ENCODE measurements around the gene CAMKMT. TPM values are rescaled to one million over a fixed set of nuclear protein-coding genes. Genes with fewer than 3 reads are reported as not detected.

The CAMKMT gene
- total RNA-seq, 6 experiments from 2014 or later: 5.1 to 8.6 (median 7.0) TPM

DNA sequence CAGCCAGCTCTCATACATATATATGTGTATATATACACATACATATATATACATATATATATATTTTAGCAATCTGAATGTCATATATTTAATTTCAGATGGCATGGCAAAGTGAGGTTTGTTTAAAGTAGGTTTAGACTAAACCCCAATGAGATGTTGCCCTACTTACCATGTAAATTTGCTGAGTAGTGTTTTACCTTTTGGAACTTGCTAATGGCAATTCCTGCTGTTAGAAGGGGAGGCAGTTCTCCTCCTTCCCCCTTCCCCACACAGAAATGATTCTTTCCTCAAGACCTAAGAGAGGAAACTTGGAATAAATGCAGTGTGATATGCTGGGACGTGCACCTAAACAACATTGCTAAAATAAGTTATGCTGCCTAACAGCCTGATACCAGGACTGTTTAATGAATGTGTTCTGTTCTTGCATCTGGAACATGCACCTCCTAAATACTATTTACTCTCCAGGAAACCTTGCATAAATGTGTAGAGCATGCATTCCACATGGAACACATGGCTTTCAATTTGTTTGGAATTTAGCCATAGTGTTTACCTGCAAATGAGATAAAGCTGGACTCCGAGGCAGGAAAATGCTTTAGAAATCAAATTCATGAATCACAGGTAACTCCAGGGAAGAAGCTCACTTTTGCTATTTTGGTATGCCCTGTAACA lies 326.8 kb downstream of the CAMKMT start:
- Mint-ChIP-seq H3K27ac (no peak overlapping the region), H3K4me1 (ENCODE audit: low read depth) (peaks cover 11% of the 10 kb centered on the region), H3K36me3 (ENCODE audit: low read depth) (no peaks in the 10 kb centered on the region), H3K9me3 (no peaks in the 10 kb centered on the region), H3K27me3 (ENCODE audit: insufficient read depth) (no peaks in the 10 kb centered on the region; the same call in 1 of the 2 replicates), H3K4me3 (no peak overlapping the region)
- no peak for DNase-seq
- TF ChIP-seq, protein P1, sequence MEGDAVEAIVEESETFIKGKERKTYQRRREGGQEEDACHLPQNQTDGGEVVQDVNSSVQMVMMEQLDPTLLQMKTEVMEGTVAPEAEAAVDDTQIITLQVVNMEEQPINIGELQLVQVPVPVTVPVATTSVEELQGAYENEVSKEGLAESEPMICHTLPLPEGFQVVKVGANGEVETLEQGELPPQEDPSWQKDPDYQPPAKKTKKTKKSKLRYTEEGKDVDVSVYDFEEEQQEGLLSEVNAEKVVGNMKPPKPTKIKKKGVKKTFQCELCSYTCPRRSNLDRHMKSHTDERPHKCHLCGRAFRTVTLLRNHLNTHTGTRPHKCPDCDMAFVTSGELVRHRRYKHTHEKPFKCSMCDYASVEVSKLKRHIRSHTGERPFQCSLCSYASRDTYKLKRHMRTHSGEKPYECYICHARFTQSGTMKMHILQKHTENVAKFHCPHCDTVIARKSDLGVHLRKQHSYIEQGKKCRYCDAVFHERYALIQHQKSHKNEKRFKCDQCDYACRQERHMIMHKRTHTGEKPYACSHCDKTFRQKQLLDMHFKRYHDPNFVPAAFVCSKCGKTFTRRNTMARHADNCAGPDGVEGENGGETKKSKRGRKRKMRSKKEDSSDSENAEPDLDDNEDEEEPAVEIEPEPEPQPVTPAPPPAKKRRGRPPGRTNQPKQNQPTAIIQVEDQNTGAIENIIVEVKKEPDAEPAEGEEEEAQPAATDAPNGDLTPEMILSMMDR (IDR thresholded peaks at IDR 0.05): no peak

DNA sequence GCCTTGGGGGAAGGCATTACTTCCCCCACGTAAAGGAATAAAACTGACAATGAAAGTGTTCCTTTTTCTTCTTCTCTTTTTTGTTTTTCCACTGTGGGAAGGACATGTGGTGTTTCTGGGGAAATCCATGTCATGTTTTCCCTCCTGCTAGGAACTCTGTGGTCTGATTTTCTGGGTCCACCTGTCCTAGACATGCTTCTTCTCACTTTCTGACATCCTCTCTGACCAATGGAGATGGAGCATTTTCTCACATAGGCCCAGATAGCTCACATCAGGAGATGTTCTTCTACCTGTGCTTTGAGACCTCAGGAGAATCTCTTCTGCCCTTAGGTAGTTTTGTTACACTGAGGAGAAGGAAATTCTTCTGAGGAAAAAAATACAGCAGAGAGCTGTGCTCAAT lies 327.8 kb downstream of the CAMKMT start:
- no peak for DNase-seq
- Mint-ChIP-seq H3K27ac (no peak overlapping the region), H3K36me3 (ENCODE audit: low read depth) (no peaks in the 10 kb centered on the region), H3K9me3 (no peaks in the 10 kb centered on the region), H3K4me3 (no peak overlapping the region), H3K4me1 (ENCODE audit: low read depth) (peaks cover 11% of the 10 kb centered on the region), H3K27me3 (ENCODE audit: insufficient read depth) (no peaks in the 10 kb centered on the region)
- TF ChIP-seq, protein P1 (IDR thresholded peaks at IDR 0.05): no peak

DNA sequence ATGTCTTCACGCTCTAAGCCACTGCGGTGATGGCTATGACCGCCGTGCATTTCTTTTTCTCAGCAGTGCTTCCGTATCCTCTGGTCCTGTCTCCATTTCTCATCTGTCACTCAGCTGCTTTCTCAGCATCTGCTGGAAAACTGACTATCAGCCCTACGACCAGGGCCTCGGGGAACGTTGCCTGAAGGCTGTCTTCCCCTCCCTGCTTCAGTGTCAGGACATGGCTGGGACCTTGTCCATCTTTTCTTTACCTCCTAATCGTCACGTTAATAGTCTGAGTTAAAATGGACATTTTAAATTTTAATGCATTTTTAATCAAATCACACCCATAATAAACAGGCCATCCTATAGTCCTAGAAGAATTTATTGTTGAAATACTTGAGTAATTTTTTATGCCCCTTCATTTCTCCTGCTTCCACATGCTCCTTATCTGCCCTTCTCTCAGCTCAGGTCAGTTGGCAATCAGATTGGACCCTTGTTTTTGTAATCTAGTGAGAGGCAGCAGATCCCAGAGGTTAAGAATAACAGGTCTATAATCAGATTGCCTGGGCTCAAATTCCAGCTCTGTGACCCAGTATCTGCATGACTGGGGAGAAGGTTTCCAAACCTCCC lies 329.5 kb downstream of the CAMKMT start:
- Mint-ChIP-seq H3K27me3 (ENCODE audit: insufficient read depth) (no peaks in the 10 kb centered on the region), H3K4me3 (no peak overlapping the region), H3K4me1 (ENCODE audit: low read depth) (peaks cover 10% of the 10 kb centered on the region), H3K36me3 (ENCODE audit: low read depth) (no peaks in the 10 kb centered on the region), H3K27ac (no peak overlapping the region), H3K9me3 (no peaks in the 10 kb centered on the region)
- no peak for DNase-seq
- TF ChIP-seq, protein P1 (IDR thresholded peaks at IDR 0.05): no peak

DNA sequence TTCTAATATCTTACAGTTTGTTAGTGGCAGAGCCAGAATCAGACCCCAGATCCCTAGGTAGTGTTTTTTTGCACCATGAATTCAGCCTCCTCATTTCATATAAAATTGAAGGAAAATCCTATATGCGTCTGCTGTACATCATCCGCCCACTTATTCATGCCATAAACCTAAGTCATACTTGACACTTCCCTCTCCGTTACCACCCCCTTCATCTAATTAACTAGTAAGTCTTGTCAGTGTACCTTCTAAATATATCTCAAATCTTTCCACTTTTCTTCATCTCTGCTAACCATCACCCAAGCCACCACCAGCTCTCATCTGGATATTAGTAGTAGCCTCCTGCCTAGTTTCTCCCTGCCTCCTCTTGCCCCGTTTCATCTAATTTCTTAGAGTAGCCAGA lies 331.1 kb downstream of the CAMKMT start:
- Mint-ChIP-seq H3K27ac (no peak overlapping the region), H3K4me3 (no peak overlapping the region), H3K27me3 (ENCODE audit: insufficient read depth) (no peaks in the 10 kb centered on the region; the same call in none of the 2 replicates), H3K9me3 (no peaks in the 10 kb centered on the region), H3K4me1 (ENCODE audit: low read depth) (no peaks in the 10 kb centered on the region), H3K36me3 (ENCODE audit: low read depth) (no peaks in the 10 kb centered on the region)
- TF ChIP-seq, protein P1 (IDR thresholded peaks at IDR 0.05): no peak
- DNase-seq: no peak

DNA sequence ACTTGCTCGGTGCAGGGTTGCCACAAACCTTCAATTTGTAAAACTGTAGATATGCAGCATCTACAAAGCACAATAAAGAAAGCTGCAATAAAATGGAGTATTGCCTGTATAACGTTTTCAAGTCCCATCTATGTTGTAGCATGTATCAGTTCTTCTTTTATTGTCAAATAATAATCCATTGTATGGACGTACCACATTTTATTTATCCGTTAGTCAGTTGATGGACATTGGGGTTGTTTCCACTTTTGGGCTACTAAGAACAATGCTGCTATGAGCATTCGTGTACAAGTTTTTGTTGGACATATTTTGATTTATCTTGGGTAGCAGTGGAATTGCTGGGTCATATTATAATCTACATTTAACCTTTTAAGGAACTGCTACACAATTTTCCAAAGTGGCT lies 339.1 kb downstream of the CAMKMT start:
- Mint-ChIP-seq H3K27me3 (ENCODE audit: insufficient read depth) (no peaks in the 10 kb centered on the region; the same call in none of the 2 replicates), H3K9me3 (no peaks in the 10 kb centered on the region), H3K4me1 (ENCODE audit: low read depth) (no peaks in the 10 kb centered on the region), H3K36me3 (ENCODE audit: low read depth) (no peaks in the 10 kb centered on the region), H3K27ac (no peak overlapping the region), H3K4me3 (no peak overlapping the region)
- TF ChIP-seq, protein P1 (IDR thresholded peaks at IDR 0.05): no peak
- DNase-seq: no peak
